GM12864 (cell line): ENCODE results near the gene DKK3.

Experiments used
- DNase-seq: peaks from one replicate; pipeline ENCODE4 v3.0.0-alpha.2; 2011; ENCODE audit warnings: low read depth
- H3K4me3 ChIP-seq: 2 replicates; pipeline ENCODE4 v1.5.1; 2011; ENCODE audit warnings: mild to moderate bottlenecking, low read depth, low read length, control low read depth
- CTCF ChIP-seq: IDR thresholded peaks from 2 replicates; pipeline ENCODE4 v1.5.1; 2011; ENCODE audit warnings: low read depth, mild to moderate bottlenecking, moderate library complexity, low read length, control low read depth, inconsistent platforms; ENCODE audit errors: missing control alignments

Gene DKK3

GRCh38 chr11:11963067-11963466 is 45.4 kb downstream of the DKK3 start:
- TF ChIP-seq CTCF, result no peak
- DNase-seq, result no peak
- H3K4me3 ChIP-seq, result no peak overlapping the region

GRCh38 chr11:11961399-11962028 is 46.9 kb downstream of the DKK3 start:
- no peak for DNase-seq
- H3K4me3 ChIP-seq, result no peak overlapping the region
- no peak for TF ChIP-seq CTCF

GRCh38 chr11:11960687-11961086 is 47.7 kb downstream of the DKK3 start:
- TF ChIP-seq CTCF, result no peak
- no peak for DNase-seq
- H3K4me3 ChIP-seq, result no peak overlapping the region

GRCh38 chr11:11959601-11960000 is 48.8 kb downstream of the DKK3 start:
- H3K4me3 ChIP-seq, result no peak overlapping the region
- TF ChIP-seq CTCF, result no peak
- no peak for DNase-seq

GRCh38 chr11:11958403-11959231 is 49.8 kb downstream of the DKK3 start:
- H3K4me3 ChIP-seq, result no peak overlapping the region
- no peak for DNase-seq
- no peak for TF ChIP-seq CTCF

GRCh38 chr11:11956006-11956405 is 52.4 kb downstream of the DKK3 start:
- DNase-seq, result no peak
- TF ChIP-seq CTCF, result no peak
- H3K4me3 ChIP-seq, result no peak overlapping the region

GRCh38 chr11:11952036-11952435 is 56.4 kb downstream of the DKK3 start:
- H3K4me3 ChIP-seq, result no peak overlapping the region
- DNase-seq, result no peak
- TF ChIP-seq CTCF, result no peak
